Activated CD4-positive, alpha-beta T cell treated with anti-CD3 and anti-CD28 coated beads, Interleukin-10, Interleukin-2, amounts not matched to agents 100 ng/mL and 50 ng/mL, durations not matched to agents 16 hours and 8 hours (primary cell): ENCODE measurements around the gene SMAP1.

Source experiments
- DNase-seq: peaks from one replicate; pipeline ENCODE4 v3.0.0-alpha.2; 2020

Gene SMAP1

DNA sequence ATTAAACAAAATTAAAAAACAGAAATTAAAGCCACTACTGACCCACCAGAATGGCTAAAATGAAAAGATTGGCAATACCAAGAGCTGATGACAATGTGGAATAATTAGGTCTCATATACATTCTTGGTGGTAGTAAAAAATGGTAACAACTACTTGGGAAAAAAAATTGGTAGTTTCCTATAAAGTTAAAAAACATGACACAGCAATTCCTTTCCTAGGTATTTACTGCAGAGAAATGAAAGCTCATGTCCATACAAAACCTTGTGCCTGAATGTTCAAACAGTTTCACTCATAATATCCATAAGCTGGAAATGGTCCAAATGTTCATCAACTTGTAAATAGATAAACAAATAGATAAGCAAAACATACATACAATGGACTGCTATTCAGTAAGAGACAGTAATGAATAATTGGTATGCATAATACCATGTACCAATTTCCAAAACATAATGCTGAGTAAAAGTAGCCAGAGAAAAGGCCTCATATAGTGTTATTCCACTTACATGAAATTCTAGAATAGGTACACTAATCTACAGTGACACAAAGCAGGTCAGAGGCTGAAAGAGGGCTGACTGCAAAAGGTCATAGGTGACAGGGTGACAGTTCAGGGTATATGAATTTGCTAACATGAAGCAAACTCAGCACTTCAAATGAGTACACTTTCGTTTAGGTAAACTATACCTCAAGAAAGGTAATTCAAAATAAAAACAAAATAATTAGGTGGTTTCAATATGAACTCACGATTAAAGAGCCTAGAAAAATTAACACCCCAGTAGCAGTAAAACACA is 236.2 kb downstream of the SMAP1 start:
- DNase-seq: no peak

GRCh38 chr6:70905742-70906141 is 238.1 kb downstream of the SMAP1 start:
- DNase-seq: no peak
